Measurements from ENCODE around the gene ZNF212. TPM values are rescaled to one million over a fixed set of nuclear protein-coding genes. Genes with fewer than 3 reads are reported as not detected.

The ZNF212 gene
- polyA plus RNA-seq (2013, experiment 1 of 2; ENCODE audit: insufficient read length), result 7.4 TPM
- 6.1 TPM for polyA plus RNA-seq (2013, experiment 2 of 2; ENCODE audit: insufficient read length)

DNA sequence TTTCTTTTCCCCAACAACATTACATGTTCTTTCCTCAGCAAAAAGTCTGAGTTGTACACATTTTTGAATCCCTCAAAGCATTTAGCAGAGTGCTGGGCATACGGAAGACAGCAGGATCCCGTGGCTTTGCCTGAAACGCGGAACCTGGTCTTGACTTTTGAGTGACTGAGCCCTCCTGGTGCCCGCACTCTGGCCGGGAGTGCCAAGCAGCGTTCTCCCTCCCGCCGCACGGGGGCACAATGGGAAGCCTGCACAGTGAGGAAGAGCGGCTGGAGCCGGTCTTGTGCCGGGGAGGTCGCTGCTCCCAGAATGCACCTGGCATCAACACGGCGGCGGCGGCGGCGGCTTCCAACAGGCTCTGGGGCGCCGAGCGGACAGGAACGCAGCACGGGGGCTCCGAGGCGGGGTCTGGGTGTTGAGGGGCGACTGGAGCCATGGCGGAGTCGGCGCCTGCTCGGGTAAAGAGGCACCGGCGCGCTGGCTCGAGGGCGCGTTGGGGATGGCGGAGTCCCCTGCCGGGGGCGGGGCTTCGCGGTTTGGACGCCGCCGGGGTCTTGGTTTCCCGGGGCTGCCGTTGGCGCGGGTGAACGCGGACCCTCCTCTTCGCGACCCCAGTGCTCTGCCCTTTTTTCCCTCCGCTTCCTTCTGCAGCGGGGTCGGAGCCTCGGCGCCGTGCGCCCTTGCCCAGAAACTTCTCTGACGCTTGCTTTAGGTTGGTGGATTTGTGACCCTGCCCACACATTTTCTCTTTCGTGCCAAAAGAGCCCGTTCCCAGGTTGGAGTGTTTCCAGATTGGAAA, at the start of gene ZNF212:
ZNF212 (plus strand) TSS at position 307 of the 799 bp plus-strand sequence; CDS start at position 435, 128 bp downstream.
- DNase-seq, result peak; percentile 88

DNA sequence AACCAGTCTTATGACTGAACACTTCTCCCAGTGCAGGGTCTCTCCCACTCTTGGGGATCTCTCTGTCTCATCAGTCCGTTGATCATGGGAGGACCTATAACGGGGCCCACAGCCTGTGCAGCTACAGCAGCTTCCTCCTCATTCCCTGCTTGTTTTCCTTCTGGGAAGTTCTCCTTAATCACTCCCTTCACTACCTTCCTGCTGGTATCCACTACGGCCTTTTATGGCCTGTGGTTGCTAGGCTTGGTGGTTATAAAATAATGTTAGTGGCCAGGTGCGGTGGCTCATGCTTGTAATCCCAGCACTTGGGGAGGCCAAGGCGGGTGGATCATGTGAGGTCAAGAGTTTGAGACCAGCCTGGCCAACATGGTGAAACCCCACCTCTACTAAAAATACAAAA, 47.6 kb upstream of the ZNF212 start:
- DNase-seq, result no peak

DNA sequence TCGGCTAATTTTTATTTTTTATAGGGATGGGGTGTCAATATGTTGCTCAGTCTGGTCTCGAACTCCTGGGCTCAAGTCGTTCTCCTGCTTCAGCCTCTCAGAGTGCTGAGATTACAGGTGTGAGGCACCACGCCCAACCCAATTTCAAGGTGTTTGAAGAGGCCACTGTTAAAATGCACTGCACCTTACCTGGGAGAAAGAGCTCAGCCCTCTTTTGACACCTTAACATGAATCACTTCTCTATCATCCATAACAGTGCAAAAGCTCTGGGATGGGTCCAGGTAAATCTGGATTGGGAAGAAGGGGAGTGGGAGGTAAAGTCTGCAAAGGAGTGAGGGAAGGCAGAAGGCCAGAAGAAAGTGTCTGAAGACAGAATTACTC, 44.7 kb upstream of the ZNF212 start:
- no peak for DNase-seq

DNA sequence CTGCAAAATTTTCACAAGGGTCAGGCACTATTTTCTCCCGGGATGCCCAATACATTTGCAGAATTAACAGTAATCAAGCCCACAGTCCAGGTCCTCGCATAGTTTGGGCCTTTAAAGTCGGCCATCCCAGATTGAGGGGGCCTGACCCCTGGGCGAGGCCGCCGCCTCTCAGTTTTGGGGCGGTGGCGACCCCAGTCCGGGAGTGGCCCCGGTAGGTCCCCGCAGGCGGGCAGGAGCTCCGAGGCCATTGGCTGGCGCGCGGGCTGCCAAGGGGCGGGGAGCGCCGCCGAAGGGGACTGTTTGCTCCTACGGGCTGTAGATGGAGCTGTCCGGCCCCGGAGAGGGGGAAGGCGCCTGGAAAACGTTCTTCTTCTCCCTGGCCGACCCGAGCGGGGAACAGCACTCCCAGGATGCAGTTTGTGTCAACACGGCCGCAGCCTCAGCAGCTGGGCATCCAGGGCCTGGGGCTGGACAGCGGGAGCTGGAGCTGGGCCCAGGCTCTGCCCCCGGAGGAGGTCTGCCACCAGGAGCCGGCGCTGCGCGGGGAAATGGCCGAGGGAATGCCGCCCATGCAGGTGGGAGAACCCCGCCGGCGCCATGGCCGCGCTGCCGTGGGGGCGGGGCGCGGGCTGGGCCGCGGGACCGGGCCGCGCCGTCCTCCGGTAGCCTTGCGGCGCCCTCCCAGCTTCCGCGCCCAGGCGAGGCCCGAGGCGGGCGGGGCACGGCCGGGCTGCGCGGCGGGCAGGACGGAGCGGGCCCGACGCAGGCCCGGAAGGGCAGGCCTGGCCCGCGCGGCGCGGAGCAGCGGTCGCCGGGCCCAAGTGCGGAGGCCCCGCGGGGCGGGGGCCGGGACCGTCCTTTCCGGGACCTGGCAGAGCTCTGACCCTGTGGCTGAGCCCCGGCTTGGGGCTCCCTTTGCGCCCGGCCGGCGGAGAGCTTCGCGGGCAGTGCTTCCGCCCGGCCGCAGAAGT, 44.0 kb upstream of the ZNF212 start, which contains the start of gene ZNF282:
ZNF282 (plus strand) TSS at position 367 of the 971 bp plus-strand sequence; CDS start at position 411, 44 bp downstream.
- peak; percentile 94 for DNase-seq

DNA sequence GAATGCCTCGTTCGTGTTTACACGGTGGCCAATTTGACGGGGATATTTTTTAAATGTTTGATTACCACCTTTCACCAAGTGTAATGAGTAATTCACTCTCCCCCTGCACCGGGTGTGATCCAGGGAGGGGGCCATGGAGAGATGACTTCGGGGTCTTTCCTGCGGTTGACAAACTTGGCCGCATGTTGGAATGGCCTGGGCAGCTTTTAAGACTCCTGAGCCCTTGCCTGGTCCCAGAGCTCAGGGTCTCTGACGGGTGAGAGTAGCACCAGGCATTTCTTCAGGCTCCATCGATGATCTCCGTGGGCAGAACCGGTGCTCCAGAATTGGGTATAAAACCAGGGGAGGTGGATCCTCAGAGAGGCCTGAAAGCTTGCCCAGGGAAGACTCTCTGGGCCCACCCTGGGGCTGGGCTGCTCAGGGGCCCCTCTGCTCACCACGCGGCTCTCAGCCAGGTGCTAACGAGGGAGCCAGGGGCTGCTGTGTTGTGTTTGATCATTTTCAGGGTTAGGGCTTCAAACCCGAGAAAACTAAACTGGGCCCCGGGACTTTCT, 43.2 kb upstream of the ZNF212 start:
- peak; percentile 12 for DNase-seq

DNA sequence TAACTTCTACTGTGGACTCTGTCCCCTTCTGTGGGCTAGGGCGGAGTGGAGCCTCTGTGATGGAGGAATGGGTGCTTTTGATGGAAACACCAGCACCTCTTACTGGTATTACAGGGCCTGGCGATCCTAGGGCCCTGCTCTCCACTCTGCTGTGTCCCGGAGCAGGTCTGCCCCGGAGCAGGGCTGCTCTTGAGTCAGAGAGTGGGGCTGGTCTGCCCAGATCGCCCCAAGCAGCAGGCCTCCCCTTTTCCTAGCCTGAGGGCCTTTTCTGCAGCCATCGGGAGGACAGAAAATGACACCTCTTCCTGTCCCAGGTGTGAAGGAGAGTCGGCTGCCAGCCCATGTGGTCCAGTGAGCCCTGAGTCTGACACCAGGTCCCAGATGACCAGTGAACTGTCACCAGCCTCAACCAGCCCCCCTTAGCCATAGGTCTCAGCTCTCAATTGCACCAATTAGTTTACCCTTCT, 42.7 kb upstream of the ZNF212 start:
- peak; percentile 11 for DNase-seq

DNA sequence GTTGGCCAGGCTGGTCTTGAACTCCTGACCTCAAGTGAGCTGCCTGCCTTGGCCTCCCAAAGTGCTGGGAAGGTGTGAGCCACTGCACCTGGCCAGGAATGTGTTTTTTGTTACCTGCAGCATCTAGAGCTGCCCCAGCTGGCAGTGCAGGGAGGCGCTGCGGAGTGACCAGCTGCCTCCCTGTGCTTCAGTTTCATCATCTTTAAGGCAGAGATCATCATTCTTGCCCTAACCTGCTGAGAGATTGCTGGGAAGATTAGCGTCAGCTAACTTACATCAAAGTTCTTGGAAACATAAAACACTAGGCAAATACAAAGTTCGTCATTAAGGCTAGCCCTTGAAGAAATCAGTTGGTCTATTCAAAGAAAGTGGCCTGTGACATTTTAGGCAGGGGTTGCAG, 41.8 kb upstream of the ZNF212 start:
- DNase-seq, result no peak

DNA sequence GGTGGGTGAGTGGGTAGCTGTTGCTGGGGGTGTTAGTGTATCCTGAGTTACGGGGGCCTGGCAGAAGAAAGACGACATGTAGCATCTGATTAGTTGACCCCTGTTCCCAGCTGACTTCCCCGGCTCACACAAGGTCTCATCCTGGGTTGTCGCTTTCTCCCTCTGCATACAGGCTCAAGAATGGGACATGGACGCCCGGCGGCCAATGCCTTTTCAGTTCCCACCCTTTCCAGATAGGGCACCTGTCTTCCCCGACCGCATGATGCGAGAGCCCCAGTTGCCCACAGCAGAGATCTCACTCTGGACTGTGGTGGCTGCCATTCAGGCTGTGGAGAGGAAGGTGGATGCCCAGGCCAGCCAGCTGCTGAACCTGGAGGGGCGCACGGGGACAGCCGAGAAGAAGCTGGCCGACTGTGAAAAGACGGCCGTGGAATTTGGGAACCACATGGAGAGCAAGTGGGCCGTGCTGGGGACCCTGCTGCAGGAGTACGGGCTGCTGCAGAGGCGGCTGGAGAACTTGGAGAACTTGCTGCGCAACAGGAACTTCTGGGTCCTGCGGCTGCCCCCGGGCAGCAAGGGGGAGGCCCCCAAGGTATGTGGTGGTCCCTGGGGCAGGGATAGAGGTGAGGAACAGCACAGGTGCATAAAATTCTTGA, 41.2 kb upstream of the ZNF212 start:
- no peak for DNase-seq

DNA sequence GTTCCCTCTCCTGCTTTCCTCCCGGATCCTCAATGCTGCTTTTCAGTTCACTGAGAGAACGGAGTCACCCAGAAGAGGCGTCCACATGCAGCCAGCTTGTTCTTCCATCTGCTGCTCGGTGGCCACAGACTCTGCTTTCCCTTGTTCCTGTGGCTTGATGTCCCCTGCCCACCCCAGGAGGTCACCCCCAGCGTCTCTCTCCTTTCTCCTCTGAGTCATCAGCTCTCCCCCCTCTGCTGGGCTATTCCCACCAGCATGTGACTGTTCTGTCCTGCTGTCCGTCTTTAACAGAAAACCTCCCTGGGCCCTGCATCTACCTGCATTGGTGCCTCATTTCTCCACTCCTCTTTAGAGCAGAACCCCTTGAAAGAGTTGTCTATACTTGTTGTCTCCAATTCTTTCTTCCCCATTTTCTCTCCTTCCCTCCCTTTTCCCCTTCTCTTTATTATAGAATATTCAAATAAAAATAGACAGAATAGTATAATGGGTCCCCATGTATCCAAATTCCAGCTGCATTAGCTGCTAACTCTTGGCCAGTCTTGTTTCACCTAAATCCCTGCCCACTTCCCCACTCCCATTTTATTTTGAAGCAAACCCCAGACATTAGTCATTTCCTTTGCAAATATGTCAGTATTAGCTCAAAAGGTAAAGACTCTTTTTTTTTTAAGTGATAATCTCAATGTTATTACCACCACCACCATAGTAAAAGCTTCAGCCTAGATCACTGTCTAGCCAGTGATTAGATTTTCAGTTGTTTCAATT, 40.0 kb upstream of the ZNF212 start:
- peak; percentile 22 for DNase-seq

DNA sequence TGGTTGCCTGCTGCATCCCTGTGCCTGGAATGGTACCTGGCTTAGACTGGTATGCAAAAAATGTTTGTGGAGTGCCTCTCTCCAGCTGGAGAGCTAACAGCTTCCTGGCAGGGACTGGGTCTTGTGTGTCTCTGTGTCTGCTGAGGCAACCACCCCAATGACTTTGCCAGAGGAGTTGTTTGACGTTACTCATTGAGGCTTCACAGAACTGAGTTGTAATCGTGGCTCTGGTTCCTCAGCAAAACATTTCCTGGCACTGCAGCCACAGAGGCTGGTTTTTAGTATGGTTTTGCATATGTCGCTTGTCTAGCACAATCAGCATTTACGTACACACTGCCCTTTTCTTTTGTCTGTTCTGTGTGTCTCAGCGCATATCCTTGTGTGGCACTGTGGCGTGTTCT, 36.6 kb upstream of the ZNF212 start:
- DNase-seq, result no peak

DNA sequence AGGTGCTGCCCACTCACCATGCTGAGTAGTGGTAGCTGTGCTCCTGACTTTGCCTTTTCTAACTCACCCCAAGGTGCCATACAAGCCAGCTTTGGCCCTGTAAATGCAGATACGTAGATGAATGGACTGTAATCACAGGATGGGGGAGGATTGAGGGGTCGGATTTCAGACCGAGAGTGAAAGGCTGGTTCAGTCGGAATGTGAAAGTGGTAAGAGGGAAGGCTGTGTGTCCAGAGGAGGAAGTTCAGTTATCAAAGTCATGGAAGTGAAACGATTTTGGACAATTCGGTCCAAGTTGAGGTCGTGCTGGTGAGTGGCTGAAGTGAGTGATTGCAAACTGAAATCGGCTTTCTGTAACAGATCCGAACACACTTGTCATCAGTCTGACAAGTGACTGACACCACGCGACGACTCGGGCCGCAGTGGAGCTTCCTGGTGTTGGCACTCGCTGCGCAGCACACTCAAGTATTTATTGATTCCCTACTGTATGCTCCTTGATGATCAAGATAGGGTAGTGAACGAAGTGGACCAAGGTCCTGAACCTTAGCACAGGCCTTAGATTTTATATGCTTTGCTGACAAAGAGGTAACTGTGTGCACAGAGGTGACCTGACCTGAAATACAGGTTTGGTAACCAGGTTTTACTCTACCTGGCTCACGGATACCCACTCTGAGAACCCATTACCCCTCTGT, 33.6 kb upstream of the ZNF212 start:
- DNase-seq, result no peak

DNA sequence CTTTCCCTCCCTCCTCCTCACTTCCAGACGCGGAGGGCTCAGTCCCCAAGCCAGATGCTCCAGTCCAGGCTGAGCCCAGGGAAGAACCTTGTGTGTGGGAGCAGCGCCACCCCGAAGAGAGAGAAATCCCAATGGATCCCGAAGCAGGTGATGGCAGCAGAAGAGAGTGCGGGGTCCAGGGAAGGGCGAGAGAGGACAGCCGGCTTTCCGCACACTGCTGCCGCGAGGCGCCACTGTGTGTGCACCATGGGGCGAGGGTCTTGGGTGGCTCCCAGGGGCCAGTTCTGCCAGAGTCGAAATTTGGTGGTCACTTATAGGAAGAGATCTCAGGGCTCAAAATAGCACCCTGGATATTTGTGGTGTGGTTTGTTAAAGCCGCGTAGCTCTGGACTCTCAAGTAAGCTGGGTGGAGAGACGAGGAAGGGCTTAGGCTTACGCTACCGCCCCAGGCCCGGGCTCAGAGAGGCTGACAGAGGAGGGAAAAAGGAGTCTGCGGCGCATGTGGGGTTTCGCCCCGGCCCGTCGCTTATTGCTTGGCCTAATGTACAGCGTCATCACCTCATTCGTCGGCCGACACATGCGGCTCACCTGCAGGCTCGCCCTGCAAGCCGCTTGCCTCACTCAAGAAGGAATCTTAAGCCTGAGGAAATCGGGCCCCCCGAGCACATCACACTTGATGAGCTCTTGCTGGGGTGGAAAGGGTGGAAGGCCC, 32.0 kb upstream of the ZNF212 start:
- no peak for DNase-seq

DNA sequence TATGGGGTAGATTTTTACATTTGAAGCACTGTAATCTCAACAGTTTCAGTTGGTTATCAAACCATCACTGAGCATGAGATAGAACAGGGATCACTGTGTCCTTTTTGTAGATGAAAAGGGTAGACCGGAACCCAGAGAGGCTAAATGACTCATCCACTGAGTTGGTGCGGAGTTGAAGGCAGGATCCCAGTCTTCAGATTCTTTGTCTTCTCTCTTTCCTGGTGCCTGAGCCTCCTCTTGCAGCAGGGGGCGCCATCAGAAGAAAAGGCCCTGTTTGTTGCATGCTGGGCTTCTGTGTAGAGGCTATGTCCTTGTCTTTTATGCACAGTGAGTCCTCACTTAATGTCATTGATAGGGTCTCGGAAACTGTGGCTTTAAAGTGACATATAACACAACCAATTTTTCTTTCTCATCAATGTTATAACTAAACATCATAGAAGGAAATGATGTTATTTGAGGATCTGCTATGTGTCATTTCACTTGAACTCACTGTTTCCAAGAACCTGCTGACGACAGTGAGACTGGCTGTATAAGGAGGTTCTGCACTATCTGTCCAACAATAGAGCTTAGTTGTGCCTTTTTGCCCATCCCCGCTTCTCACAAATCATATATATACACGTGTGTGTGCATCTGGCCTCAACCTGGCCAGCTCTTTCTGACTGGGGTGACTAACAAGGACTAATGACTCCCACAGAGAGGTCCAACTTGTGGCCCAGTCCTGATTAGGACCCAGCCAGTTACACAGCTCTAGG, 29.8 kb upstream of the ZNF212 start:
- peak; percentile 64 for DNase-seq

DNA sequence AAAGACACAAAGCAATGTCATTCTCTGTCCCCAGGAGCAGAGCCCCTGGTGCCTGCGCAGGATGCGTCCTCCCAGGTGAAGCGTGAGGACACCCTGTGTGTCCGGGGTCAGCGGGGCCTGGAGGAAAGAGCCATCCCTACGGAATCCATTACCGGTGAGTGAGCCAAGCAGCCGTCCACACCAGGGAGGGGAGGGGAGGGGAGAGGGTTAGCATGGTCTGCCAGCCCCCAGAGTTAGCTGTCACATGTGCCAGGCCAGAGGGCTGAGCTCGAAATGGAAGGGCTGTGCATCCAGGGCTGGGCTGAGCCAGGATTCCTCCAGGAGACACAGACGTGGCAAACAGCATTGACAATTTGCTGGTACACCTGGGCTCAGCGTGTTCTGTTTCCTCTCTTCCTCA, 28.9 kb upstream of the ZNF212 start:
- DNase-seq, result no peak

DNA sequence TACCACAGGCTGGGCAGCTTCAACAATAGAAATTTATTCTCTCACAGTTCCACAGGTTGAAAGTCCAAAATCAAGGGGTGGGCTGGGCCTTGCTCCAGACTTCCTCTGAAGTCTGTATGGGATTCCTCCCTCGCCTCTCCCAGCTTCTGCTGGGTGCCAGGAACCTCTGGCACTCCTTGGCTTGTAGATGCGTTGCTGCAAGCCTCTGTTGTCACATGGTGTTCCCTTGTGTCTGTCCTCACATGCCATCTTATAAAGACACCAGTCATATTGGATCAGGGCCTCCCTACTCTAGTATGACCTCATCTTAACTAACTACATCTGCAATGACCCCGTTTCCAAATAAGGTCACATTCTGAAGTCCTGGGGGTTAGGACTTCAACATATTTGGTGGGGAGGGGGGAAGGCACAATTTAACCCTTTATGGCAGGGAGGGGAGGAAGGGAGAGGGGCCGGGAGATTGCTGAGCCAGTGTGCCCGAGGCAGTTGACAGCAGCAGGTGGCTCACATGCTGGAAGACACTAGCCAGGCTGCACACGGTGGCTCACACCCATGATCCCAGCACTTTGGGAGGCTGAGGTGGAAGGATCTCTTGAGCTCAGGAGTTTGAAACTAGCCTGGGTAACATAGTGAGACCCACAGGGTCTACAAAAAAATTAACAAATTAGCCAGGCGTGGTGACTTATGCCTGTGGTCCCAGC, 25.3 kb upstream of the ZNF212 start:
- no peak for DNase-seq

DNA sequence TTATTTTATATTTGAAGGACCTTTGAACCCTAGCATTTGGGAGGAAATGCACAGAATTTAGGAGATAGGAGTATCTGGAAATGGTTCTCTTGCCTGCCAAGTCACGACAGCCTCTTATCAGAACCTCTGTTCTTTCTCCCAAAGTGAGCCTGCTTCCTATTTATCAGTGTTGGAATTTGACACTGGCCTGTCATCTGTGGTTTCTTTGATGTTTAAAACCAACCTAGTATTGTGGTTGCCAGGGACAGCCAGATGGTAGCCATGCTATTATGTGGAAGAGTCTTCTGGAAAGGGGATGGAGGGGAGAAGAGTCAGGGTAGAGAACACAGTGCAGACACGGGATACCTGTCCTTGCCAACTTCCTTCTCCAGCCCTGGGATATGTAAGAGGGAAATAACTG, 23.0 kb upstream of the ZNF212 start:
- DNase-seq, result no peak

DNA sequence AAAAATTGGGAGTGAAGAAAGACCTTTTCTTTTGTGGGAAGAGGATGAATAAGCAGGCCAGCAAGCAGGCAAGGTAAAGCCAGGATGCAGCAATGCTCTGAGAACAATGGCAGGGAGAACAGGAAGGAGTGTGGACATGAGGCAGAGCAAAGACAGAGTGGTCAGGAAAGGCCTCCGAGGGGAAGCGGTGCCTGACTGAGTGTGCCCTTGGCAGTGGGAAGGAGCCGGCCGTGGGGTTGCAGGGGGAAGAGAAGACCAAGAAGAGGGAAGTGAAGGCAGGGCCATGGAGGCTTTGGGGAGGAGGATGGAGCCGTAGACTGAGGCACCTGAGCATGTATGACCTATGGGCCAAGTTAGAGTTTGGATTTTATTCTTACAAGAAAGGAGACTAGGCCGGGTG, 21.9 kb upstream of the ZNF212 start:
- DNase-seq, result no peak
